NCI-H82 treated with DMSO at 0.1 percent for 48 hours (cell line): ENCODE data around the gene IFNA21.
A peak's percentile ranks its signal among the peaks of the same experiment; 100 is the strongest.
"Not testable (repeated sequence)": the region's sequence is repeated elsewhere in the genome, so short reads cannot be mapped to it uniquely, and the experiment has no call there.

ENCODE experiments used
- DNase-seq: peaks from one replicate; lab custom pipeline; 2025; ENCODE audit not compliant: unreplicated experiment; lab: John Stamatoyannopoulos, UW

The IFNA21 gene

DNA sequence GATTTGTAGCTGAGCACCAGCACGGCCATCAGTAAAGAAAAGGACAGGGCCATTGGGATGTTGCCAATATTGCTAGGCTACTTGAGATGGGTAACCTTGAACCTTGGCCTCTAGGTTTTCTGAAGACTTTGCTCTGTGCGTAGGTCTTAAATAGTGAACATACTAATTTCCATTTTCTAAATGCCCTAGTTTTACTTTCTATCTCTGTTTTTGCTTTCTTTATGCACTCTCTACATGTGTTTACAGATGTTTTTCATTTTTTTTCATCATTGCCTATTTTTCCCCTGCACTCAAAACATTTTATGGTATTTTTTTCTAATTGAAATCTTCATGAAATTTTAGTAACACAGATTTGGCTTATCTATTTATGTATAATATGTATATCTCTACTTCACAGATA is at the start of gene IFNA21:
Gene IFNA21 (minus strand): TSS at position 101 of the 400 bp plus-strand sequence. CDS start 48 bp downstream, at position 53.
- DNase-seq = not testable (repeated sequence)

DNA sequence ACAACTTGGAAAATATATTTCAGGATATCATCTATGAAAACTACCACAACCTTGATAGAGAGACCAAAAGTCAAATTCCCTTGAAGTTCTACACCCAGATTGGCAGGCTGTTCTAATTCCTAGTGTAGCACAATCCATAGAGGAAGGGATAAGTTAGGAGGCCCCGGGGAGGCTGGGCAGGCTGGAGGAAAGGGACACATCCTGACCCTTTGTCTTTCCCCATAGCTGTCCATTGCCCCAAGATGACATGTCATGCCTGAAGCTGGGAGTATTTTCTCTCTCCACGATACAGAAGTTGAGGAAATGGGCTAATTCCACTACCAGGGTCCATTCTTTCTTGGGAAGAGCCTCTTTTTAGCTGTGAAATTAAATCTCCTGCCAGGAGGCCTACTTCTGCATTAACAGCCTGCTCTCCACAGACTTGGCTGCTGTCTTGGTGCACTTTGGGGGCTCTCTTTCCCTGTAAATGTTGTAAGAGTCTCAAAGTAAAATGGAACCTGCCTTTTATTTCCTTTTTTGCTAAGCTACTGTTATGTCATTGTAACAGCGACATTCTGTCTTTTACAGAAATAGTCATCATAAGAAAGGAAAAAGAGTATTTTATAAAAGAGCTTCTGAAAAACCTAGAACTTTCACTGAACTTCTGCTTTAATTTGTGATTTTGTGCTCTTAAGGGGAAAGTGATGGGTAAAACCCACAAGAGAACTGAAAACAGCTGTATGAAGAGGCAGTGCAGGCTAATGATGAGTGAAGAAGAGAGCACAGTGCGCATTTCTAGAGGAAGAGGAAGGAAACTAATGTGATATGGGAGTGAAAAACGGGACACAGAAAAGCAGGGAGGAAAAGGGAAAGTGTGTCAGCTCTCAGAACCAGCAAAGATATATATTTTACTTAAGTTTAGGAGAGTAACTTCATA is 47.2 kb upstream of the IFNA21 start:
- not testable (repeated sequence) for DNase-seq

DNA sequence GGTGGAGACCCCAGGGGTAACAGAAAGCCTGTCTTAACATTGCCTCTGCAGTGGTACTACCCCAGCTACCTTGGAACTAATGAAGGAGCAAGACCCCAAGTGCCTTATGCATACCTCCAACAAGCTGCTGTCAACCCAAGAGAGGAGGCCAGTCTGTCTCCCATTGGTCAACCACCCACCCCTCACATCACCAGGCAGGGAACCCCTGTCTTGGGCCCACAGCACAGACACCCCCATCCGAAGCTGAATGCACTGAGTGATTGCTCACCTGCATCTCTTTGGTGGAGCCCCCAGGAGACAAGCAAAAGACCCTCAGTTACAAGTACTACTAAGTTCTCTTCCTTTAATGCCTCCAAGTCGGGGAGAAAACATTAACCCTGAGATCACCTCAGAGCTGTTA is 45.7 kb upstream of the IFNA21 start:
- not testable (repeated sequence) for DNase-seq

DNA sequence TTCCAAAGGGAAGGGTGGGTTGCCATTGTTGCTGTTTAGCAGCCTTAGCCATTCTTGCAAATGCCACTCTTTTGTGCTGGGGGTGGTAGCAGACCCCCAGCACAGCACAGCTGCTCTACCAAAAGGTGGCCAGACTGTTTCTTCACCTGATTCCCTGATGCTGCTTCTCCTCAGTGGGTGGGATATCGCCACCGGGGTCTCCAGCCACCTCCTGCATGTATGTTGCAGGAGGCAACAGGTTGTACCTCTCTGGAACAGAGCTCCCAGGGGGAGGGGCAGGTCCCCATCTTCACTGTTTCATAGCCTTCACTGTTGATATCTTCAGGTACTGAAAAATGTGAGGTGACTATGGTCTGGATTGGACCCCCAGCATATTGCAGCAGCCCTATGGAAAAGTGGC is 44.3 kb upstream of the IFNA21 start:
- DNase-seq = not testable (repeated sequence)

DNA sequence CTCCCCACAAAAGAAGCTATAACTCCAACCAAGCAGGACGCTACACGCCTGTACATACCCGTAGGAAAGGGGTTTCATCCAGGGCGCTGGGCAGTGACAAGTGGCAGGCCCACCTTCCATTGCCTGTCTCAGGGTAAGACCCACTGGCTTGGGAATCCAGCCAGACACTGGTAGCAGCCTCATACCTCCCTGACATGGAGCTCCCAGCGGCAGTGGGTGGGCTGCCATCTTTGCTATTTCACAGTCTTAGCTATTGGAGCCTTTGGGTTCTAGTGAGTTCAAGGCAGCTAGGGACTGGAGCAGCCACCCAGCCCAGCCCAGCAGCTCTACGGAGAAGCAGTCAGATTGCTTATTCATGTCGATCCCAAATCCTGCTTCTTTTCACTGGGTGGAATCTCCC is 43.9 kb upstream of the IFNA21 start:
- no peak for DNase-seq

DNA sequence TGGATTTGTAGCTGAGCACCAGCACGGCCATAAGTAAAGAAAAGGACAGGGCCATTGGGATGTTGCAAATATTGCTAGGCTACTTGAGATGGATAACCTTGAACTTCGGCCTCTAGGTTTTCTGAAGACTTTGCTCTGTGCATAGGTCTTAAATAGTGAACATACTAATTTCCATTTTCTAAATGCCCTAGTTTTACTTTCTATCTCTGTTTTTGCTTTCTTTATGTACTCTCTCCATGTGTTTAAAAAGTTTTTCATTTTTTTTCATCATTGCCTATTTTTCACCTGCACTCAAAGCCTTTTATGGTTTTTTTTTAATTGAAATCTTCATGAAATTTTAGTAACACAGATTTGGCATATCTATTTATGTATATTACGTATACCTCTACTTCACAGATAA is 40.6 kb upstream of the IFNA21 start, which contains the start of gene IFNA10:
Gene IFNA10 (minus strand): TSS at position 101 of the 400 bp plus-strand sequence. CDS start 46 bp downstream, at position 55.
- DNase-seq = not testable (repeated sequence)

DNA sequence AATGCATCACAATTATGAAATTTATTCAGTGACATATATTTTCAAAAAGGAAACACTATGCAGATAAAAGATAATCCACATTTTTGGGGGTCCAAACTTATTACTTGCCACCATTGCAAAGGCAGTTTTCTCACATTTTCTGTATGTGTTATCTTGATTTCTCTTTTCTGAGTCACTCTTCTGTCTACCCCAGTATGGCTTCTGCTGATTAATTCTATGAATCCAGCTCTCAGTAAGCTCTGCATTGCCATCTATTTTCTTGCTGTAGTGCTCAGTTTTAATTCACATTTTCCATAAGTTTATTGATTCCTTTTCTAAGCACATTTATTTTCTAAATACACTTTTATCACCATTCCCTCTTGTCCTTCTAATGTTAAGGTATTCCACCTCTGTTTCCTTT is 38.7 kb upstream of the IFNA21 start:
- no peak for DNase-seq

DNA sequence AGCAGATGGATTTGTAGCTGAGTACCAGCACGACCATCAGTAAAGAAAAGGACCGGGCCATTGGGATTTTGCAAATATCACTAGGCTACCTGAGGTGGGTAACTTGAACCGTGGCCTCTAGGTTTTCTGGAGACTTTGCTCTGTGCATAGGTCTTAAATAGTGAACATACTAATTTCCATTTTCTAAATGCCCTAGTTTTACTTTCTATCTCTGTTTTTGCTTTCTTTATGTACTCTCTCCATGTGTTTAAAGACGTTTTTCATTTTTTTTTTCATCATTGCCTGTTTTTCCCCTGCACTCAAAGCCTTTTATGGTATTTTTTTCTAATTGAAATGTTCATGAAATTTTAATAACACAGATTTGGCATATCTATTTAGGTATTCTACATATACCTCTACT is 35.6 kb upstream of the IFNA21 start, which contains the start of gene IFNA7:
Gene IFNA7 (minus strand): TSS at position 101 of the 400 bp plus-strand sequence. CDS start 40 bp downstream, at position 61.
- DNase-seq = not testable (repeated sequence)

DNA sequence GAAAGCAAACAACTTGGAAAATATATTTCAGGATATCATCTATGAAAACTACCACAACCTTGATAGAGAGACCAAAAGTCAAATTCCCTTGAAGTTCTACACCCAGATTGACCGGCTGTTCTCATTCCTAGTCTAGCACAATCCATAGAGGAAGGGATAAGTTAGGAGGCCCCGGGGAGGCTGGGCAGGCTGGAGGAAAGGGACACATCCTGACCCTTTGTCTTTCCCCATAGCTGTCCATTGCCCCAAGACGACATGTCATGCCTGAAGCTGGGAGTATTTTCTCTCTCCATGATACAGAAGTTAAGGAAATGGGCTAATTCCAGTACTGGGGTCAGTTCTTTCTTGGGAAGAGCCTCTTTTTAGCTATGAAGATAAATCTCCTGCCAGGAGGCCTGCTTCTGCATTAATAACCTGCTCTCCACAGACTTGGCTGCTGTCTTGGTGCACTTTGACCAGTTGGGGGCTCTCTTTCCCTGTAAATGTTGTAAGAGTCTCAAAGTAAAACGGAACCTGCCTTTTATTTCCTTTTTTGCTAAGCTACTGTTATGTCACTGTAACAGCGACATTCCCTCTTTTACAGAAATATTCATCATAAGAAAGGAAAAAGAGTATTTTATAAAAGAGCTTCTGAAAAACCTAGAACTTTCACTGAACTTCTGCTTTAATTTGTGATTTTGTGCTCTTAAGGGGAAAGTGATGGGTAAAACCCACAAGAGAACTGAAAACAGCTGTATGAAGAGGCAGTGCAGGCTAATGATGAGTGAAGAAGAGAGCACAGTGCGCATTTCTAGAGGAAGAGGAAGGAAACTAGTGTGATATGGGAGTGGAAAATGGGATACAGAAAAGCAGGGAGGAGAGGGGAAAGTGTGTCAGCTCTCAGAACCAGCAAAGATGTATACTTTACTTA is 28.7 kb upstream of the IFNA21 start:
- peak; percentile 1 for DNase-seq

DNA sequence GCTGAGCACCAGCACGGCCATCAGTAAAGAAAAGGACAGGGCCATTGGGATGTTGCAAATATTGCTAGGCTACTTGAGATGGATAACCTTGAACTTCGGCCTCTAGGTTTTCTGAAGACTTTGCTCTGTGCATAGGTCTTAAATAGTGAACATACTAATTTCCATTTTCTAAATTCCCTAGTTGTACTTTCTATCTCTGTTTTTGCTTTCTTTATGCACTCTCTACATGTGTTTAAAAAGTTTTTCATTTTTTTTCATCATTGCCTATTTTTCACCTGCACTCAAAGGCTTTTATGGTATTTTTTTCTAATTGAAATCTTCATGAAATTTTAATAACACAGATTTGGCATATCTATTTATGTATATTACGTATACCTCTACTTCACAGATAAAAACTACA is 21.0 kb upstream of the IFNA21 start, which contains the start of gene IFNA4:
Gene IFNA4 (minus strand): TSS at position 101 of the 400 bp plus-strand sequence. CDS start 56 bp downstream, at position 45.
- not testable (repeated sequence) for DNase-seq

DNA sequence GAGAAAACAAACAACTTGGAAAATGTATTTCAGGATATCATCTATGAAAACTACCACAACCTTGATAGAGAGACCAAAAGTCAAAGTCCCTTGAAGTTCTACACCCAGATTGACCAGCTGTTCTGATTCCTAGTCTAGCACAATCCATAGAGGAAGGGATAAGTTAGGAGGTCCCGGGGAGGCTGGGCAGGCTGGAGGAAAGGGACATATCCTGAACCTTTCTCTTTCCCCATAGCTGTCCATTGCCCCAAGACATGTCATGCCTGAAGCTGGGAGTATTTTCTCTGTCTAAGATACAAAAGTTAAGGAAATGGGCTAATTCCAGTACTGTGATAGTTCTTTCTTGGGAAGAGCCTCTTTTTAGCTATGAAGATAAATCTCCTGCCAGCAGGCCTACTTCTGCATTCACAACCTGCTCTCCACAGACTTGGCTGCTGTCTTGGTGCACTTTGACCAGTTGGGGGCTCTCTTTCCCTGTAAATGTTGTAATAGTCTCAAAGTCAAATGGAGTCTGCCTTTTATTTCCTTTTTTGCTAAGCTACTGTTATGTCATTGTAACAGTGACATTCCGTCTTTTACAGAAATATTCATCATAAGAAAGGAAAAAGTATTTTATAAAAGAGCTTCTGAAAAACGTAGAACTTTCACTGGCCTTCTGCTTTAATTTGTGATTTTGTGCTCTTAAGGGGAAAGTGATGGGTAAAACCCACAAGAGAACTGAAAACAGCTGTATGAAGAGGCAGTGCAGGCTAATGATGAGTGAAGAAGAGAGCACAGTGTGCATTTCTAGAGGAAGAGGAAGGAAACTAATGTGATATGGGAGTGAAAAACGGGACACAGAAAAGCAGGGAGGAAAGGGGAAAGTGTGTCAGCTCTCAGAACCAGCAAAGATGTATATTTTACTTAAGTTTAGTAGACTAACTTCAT is 16.6 kb upstream of the IFNA21 start:
- DNase-seq = not testable (repeated sequence)

DNA sequence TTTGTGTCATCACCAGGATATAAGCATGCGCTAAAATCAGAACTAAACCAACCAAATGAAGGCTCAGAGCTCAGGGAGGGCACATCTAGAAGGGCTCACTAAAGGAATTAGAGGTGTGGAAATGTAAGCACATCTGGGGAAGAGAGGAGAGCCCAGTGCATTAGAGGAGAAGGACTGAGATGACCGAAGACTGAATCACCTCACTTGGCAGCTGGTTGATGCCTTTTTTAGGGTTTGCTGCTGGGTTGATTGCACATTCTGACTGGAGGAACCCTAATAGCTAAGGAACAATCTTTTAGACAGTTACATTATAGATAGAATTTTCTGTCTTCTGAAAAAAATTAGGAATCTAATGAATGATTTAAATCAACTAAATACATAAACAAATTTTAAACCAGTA is 8.2 kb upstream of the IFNA21 start:
- DNase-seq = no peak

DNA sequence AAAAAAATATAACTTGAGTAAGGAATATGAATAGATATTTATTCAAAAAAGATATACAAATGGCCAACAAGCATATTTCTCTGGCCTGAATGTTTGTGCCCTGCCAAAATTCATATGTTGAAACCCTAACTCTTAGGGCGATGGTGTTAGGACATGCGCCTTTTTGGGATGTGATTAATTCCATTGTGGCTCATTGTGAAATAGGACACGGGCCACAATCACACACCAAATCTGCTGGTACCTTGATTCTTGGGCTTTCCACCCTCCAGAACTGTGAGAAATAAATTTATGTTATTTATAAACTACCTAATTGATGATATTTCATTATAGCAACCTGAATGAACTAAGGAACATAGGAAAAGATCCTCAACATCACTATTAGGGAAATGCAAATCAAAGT is 5.7 kb upstream of the IFNA21 start:
- no peak for DNase-seq

DNA sequence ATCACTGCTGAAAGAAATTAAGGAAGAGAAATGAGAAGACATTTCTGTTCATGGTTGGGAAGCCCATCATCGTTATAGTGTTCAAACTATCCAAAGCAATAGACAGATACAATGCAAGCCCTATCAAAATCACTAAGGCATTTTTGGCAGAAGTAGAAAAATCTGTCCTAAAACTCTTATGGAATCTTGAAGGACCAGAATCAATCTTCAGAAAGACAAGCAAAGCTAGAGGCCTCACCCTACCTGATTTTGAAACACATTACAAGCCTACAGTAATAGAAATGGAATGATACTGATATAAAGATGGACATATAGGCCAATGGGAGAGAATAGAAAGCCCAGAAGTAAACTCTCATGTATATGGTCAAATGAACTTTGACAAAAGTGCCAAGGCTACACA is 4.9 kb upstream of the IFNA21 start:
- no peak for DNase-seq

DNA sequence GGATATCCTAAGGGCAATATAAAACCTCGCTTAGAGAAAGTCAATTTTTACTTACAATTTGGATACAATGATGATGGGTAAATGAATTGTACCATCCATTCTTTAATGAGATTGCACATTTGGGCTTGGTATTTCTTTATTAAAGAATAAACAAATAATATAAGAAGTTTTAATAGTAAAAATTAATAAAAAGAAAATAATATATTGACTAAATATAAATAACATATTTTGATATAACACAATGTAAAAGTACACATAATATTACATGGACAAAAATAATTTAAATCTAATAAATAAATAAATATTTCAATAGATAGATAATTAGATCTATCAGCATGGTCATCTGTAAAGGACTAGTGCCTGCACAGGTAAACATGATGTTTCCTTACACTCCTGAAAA is 944 bp downstream of the IFNA21 start:
- no peak for DNase-seq

DNA sequence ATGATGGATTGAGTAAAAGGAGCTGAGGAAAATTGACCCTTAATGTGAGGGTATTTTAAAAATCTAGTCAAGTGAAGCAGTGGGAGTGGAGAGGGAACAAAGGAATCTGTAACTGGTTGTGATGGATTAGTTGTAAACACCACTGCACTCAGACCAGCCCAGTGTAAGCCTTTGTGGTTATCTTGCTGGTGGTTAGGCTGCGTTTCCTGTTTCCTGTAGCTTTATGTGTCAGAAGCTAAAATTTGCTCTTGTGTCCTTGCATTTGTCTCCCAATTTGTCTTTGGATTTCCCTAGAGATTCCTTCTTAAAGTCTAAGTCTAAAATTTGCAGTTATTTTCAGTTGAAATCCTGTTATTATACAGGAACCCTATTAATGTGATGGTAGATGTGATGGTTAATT is 6.3 kb downstream of the IFNA21 start:
- no peak for DNase-seq

DNA sequence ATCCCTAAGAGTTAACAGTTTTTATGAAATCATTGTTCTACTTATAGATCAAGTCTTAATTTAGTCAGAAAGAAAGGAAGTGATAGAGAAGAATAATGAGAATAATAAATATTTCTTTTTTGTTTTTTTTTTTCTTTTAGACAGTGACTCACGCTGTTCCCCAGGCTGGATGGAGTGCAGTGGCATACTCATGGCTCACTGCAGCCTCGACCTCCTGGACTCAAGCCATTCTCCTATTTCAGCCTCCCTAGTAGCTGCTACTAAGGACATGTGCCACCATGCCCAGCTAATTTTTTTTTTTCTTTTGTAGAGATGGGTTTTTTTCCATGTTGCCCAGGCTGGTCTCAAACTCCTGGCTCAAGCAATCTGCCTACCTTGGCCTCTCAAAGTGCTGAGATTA is 11.0 kb downstream of the IFNA21 start:
- no peak for DNase-seq

DNA sequence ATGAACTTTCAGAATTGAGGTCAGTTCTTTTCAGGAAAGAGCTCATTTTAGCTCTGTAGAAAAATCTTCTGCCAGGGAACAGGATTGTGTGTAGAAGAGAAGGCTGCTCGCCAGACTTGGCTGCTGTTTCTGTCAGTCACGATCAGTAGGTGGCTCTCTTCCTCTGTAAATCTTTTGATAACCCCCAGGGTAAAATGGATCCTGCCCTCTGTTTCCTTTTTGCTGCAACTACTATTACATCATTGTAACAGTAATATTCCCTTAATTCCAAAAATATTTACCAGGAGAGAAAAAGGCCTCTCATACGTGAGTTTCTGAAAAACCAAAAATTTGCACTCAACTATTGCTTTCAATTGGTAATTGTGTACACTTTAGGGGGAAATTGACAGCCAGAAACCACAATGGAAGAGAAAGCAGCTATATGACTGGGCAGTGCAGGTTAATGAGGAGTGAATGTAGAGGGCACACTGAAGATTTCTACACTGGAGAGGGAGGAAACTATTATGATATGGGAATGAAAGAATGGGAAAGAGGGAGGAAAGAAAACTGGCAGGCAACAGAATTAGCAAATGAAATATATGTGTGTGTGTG is 12.3 kb downstream of the IFNA21 start:
- DNase-seq = no peak

DNA sequence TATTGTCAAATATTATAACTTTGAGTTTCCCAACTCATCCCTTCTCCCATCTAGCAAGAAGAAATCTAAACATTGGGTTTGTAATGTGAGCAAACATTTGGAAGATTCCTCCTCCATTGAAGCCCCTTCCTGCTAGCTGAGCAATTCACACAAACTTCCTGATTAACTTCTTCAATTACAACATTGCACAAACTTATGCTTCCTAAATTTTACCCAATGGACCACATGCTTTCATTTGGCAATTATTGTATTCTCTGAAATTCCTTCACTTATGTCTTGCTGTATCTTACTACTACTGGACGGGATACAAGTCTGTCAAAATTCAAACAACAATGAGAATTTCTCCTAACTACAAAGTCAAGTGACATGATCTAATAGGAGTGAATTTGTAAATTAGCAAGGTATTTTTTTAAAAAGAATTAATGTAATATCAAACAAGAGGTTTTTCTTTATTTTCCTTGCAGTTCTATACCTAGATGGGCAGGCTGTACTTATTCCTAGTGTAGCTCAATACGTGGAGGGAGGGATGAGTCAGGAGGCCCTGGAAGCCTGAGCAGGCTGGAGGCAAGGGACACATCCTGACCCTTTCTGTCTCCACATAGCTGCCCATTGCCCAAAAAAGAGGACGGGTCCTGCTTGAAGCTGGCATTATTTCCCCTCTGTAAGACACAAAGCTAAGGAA is 13.0 kb downstream of the IFNA21 start:
- no peak for DNase-seq
